ENCODE measurements around the gene THOC5. TPM values are rescaled to one million over a fixed set of nuclear protein-coding genes. Genes with fewer than 3 reads are reported as not detected.

Gene THOC5
- total and polyA plus RNA-seq, 2 experiments from 2014 or later = 24.6 to 53.4 TPM

- peaks cover 8% of the 10 kb centered on the region for H3K4me1 ChIP-seq (ENCODE audit: insufficient read depth)
- no peak overlapping the region for H3K4me3 ChIP-seq
- no peak for ATAC-seq
- peaks cover 8% of the 10 kb centered on the region; the same call in 1 of the 2 replicates for H3K36me3 ChIP-seq (ENCODE audit: insufficient read depth)
- peaks cover 36% of the 10 kb centered on the region for H3K36me3 Mint-ChIP-seq (ENCODE audit: low read depth)
- H3K4me1 Mint-ChIP-seq = peaks cover 15% of the 10 kb centered on the region
- H3F3A ChIP-seq (replicated peaks; ENCODE audit: low read depth) = peaks cover 5% of the 10 kb centered on the region; the same call in 1 of the 2 replicates
- H3K27me3 Mint-ChIP-seq (ENCODE audit: insufficient read depth, low read depth, poor library complexity) = peaks cover 23% of the 10 kb centered on the region
- TF ChIP-seq ZNF462 (CRISPR knock-in tag; IDR thresholded peaks at IDR 0.05) = no peak
- TF ChIP-seq, protein P1, sequence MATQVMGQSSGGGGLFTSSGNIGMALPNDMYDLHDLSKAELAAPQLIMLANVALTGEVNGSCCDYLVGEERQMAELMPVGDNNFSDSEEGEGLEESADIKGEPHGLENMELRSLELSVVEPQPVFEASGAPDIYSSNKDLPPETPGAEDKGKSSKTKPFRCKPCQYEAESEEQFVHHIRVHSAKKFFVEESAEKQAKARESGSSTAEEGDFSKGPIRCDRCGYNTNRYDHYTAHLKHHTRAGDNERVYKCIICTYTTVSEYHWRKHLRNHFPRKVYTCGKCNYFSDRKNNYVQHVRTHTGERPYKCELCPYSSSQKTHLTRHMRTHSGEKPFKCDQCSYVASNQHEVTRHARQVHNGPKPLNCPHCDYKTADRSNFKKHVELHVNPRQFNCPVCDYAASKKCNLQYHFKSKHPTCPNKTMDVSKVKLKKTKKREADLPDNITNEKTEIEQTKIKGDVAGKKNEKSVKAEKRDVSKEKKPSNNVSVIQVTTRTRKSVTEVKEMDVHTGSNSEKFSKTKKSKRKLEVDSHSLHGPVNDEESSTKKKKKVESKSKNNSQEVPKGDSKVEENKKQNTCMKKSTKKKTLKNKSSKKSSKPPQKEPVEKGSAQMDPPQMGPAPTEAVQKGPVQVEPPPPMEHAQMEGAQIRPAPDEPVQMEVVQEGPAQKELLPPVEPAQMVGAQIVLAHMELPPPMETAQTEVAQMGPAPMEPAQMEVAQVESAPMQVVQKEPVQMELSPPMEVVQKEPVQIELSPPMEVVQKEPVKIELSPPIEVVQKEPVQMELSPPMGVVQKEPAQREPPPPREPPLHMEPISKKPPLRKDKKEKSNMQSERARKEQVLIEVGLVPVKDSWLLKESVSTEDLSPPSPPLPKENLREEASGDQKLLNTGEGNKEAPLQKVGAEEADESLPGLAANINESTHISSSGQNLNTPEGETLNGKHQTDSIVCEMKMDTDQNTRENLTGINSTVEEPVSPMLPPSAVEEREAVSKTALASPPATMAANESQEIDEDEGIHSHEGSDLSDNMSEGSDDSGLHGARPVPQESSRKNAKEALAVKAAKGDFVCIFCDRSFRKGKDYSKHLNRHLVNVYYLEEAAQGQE (IDR thresholded peaks at IDR 0.05; ENCODE audit: unreplicated experiment) = no peak
- no peak for TF ChIP-seq EZH2phosphoT487 (IDR thresholded peaks at IDR 0.05; ENCODE audit: unreplicated experiment)
- no peak for TF ChIP-seq ZNF114 (CRISPR knock-in tag; IDR thresholded peaks at IDR 0.05)
- TF ChIP-seq STAT1 (IDR thresholded peaks at IDR 0.05; ENCODE audit: unreplicated experiment) = no peak
- no peak for TF ChIP-seq POLR2AphosphoS5 (IDR thresholded peaks at IDR 0.05; ENCODE audit: low read depth)
- no peak for TF ChIP-seq EZH2 (IDR thresholded peaks at IDR 0.05; ENCODE audit: low read depth, unreplicated experiment)
- TF ChIP-seq JUNB (IDR thresholded peaks at IDR 0.05; ENCODE audit: unreplicated experiment) = no peak
- no peak for TF ChIP-seq ZNF331 (CRISPR knock-in tag; IDR thresholded peaks at IDR 0.05; ENCODE audit: low read depth)
- TF ChIP-seq, protein P2, sequence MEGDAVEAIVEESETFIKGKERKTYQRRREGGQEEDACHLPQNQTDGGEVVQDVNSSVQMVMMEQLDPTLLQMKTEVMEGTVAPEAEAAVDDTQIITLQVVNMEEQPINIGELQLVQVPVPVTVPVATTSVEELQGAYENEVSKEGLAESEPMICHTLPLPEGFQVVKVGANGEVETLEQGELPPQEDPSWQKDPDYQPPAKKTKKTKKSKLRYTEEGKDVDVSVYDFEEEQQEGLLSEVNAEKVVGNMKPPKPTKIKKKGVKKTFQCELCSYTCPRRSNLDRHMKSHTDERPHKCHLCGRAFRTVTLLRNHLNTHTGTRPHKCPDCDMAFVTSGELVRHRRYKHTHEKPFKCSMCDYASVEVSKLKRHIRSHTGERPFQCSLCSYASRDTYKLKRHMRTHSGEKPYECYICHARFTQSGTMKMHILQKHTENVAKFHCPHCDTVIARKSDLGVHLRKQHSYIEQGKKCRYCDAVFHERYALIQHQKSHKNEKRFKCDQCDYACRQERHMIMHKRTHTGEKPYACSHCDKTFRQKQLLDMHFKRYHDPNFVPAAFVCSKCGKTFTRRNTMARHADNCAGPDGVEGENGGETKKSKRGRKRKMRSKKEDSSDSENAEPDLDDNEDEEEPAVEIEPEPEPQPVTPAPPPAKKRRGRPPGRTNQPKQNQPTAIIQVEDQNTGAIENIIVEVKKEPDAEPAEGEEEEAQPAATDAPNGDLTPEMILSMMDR (conservative IDR thresholded peaks at IDR 0.05; ENCODE audit: low read depth in 2 of 2) = no peak
- no peak overlapping the region for H3K27ac ChIP-seq (ENCODE audit: low read depth)
- H3K27me3 ChIP-seq (ENCODE audit: insufficient read depth) = peaks cover 22% of the 10 kb centered on the region
- H3K4me3 Mint-ChIP-seq = no peak overlapping the region
- H3K79me2 ChIP-seq (replicated peaks; ENCODE audit: insufficient read depth) = no peaks in the 10 kb centered on the region
- no peak overlapping the region for H3K4me2 ChIP-seq
- no peaks in the 10 kb centered on the region; the same call in 1 of the 2 replicates for H4K20me1 ChIP-seq (replicated peaks; ENCODE audit: insufficient read depth)
- peaks cover 5% of the 10 kb centered on the region; the same call in 2 of the 3 replicates for H3K9me3 Mint-ChIP-seq
- H3K27ac Mint-ChIP-seq = no peak overlapping the region
- no peak overlapping the region for H2AFZ ChIP-seq
- H3K9me2 ChIP-seq (ENCODE audit: insufficient read depth) = no peaks in the 10 kb centered on the region
- DNase-seq (ENCODE audit: low spot score) = no peak
These were observed 68.1 kb downstream of the THOC5 start for GRCh38 chr22:29485448-29485847.
